ENCODE results near the gene MARCHF10.

DNA sequence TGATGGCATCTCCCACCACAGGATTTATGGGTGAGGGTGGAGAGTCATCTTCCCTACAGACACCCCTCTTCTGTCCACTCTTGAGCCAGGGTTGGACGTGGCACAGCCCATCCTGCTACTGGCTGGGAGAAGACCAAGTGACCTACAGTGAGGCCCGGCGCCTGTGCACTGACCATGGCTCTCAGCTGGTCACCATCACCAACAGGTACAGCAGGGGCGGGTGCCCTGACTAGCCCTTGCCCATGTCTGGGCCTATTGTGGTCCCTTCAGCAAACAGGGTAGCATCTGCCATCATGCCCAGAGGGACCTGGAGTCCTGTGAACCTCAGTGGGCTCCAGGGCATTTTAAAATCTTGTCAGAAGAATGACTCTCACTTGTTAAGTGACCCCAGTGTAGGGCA lies 132.4 kb downstream of the MARCHF10 start:
- TF ChIP-seq CTCF (IDR thresholded peaks at IDR 0.05; ENCODE audit: poor library complexity, severe bottlenecking): no peak
- no peak for TF ChIP-seq TAF1 (IDR thresholded peaks at IDR 0.05; ENCODE audit: low read depth)
- no peak for TF ChIP-seq POLR2AphosphoS5 (IDR thresholded peaks at IDR 0.05)
- TF ChIP-seq MXI1 (conservative IDR thresholded peaks at IDR 0.05; ENCODE audit: poor library complexity, severe bottlenecking): no peak
- no peak for TF ChIP-seq EZH2 (IDR thresholded peaks at IDR 0.05; ENCODE audit: borderline replicate concordance, insufficient read depth, low read length, poor library complexity, severe bottlenecking)
- TF ChIP-seq SMC3 (conservative IDR thresholded peaks at IDR 0.05; ENCODE audit: poor library complexity): no peak
- no peak for TF ChIP-seq REST (IDR thresholded peaks at IDR 0.05; ENCODE audit: borderline replicate concordance)

Measured in neural cell (in vitro differentiated cells).